DND-41 (cell line): ENCODE measurements around the gene LAMB3.

Source experiments
- CTCF ChIP-seq: IDR thresholded peaks from 2 replicates; pipeline ENCODE4 v1.5.1; 2012; ENCODE audit warnings: borderline replicate concordance, low read length, moderate library complexity, mild to moderate bottlenecking; ENCODE audit not compliant: poor library complexity, severe bottlenecking; ENCODE audit errors: extremely low read depth
- EZH2 ChIP-seq: IDR thresholded peaks from 3 replicates; pipeline ENCODE4 v1.6.1; 2012; ENCODE audit warnings: borderline replicate concordance, low read depth, mild to moderate bottlenecking, moderate library complexity, low read length, inconsistent platforms; ENCODE audit not compliant: severe bottlenecking

- TF ChIP-seq CTCF (no peak), EZH2 (no peak)
These were observed 64.4 kb downstream of the LAMB3 start for GRCh38 chr1:209587789-209588188.
